Natural killer cell (primary cell): ENCODE measurements around the gene COL8A2. TPM values are rescaled to one million over a fixed set of nuclear protein-coding genes. Genes with fewer than 3 reads are reported as not detected.

Experiments
- ATAC-seq, 3 donors: fragments of 150-1000 bp in 2 of 3; fragments of 200-7000 bp in 1 of 3; cut with Tn5 transposase; 1 replicate in 1 of 3; 2 replicates in 2 of 3; pipeline ENCODE4 v1.10.0; 2021; ENCODE audit warnings: mild to moderate bottlenecking in 2 of 3, moderate library complexity in 2 of 3
- DNase-seq, 2 donors: peaks; one replicate each; pipeline versions ENCODE4 v3.0.0 to v3.0.0-alpha.2; 2013 to 2021; ENCODE audit warnings: mixed read lengths in 1 of 2
- H3K27ac ChIP-seq: one replicate; pipeline ENCODE4 v1.5.1; 2013; ENCODE audit warnings: mild to moderate bottlenecking, low read length
- H3K27me3 ChIP-seq: one replicate; pipeline ENCODE4 v1.6.1; 2013; ENCODE audit warnings: low read length; ENCODE audit not compliant: control insufficient read depth, insufficient read depth
- H3K36me3 ChIP-seq: one replicate; pipeline ENCODE4 v1.6.1; 2013; ENCODE audit warnings: low read length; ENCODE audit not compliant: control insufficient read depth, insufficient read depth
- H3K4me1 ChIP-seq: one replicate; pipeline ENCODE4 v1.6.1; 2013; ENCODE audit warnings: low read length; ENCODE audit not compliant: control insufficient read depth, insufficient read depth
- H3K4me3 ChIP-seq: one replicate; pipeline ENCODE4 v1.5.1; 2013; ENCODE audit warnings: low read length
- H3K9me3 ChIP-seq: one replicate; pipeline ENCODE4 v1.6.1; 2013; ENCODE audit warnings: low read length; ENCODE audit not compliant: control insufficient read depth, insufficient read depth
- H3K27ac Mint-ChIP-seq, 2 donors: one replicate each; pipeline ENCODE4 v1.8.0; 2022; ENCODE audit warnings: mild to moderate bottlenecking in 2 of 2, mixed read lengths in 2 of 2, moderate library complexity in 1 of 2
- H3K27me3 Mint-ChIP-seq, 2 donors: one replicate each; pipeline ENCODE4 v1.8.0; 2022; ENCODE audit warnings: low read depth in 2 of 2, mixed read lengths in 2 of 2
- H3K36me3 Mint-ChIP-seq: one replicate; pipeline ENCODE4 v1.8.0; 2022; ENCODE audit warnings: mixed read lengths
- H3K4me1 Mint-ChIP-seq, 2 donors: one replicate each; pipeline ENCODE4 v1.8.0; 2022; ENCODE audit warnings: mixed read lengths in 2 of 2
- H3K4me3 Mint-ChIP-seq: one replicate; pipeline ENCODE4 v1.8.0; 2022; ENCODE audit warnings: mild to moderate bottlenecking, moderate library complexity, mixed read lengths
- H3K9me3 Mint-ChIP-seq, 2 donors: one replicate each; pipeline ENCODE4 v1.8.0; 2022; ENCODE audit warnings: mixed read lengths in 2 of 2
- WGBS: methylation state at CpG from one replicate; pipeline ENCODE4 v1.1.7; 2013; ENCODE audit warnings: missing lambda C conversion rate; ENCODE audit not compliant: insufficient coverage; 5-methylcytosine and 5-hydroxymethylcytosine counted together
- intact Hi-C: fragments of 100-400 bp; cut with micrococcal nuclease; formaldehyde crosslinking; loops from one replicate; pipeline ENCODE4 v1.14.2; 2022
- total RNA-seq, 4 donors: library from RNA; stranded (reverse); fragments of 120-200 nt in 1 of 4; gene quantifications; one replicate each; pipeline versions ENCODE4 v1.2.3 to v1.2.4, GENCODE V29; 2013 to 2022
- TF ChIP-seq, protein P1 (sequence below): fragments of 200-600 bp; IDR thresholded peaks from one replicate; pipeline ENCODE4 v1.8.0; 2022; ENCODE audit warnings: antibody characterized with exemption

COL8A2 gene
- total RNA-seq, 3 donors from 2014 or later (not counting 1 experiment from before 2014, with no cell fraction given), result 0.09 to 0.20 (median 0.14) TPM

GRCh38 chr1:36166938-36167905, 42.2 kb upstream of the COL8A2 start:
- Histone ChIP-seq H3K9me3 (no peaks in the 10 kb centered on the region), H3K4me3 (no peak overlapping the region), H3K4me1 (peaks cover 27% of the 10 kb centered on the region), H3K27me3 (no peaks in the 10 kb centered on the region), H3K36me3 (peaks cover 34% of the 10 kb centered on the region), H3K27ac (no peak overlapping the region)
- Mint-ChIP-seq H3K27me3 (no peaks in the 10 kb centered on the region), H3K27ac (peak overlapping the region; percentile 59 to 68), H3K4me3 (peak overlapping the region; percentile 7), H3K36me3 (no peaks in the 10 kb centered on the region), H3K4me1 (peaks cover 49 to 57% of the 10 kb centered on the region in 2 donors), H3K9me3 (no peaks in the 10 kb centered on the region)
- DNase-seq, result no peak
- TF ChIP-seq, protein P1, sequence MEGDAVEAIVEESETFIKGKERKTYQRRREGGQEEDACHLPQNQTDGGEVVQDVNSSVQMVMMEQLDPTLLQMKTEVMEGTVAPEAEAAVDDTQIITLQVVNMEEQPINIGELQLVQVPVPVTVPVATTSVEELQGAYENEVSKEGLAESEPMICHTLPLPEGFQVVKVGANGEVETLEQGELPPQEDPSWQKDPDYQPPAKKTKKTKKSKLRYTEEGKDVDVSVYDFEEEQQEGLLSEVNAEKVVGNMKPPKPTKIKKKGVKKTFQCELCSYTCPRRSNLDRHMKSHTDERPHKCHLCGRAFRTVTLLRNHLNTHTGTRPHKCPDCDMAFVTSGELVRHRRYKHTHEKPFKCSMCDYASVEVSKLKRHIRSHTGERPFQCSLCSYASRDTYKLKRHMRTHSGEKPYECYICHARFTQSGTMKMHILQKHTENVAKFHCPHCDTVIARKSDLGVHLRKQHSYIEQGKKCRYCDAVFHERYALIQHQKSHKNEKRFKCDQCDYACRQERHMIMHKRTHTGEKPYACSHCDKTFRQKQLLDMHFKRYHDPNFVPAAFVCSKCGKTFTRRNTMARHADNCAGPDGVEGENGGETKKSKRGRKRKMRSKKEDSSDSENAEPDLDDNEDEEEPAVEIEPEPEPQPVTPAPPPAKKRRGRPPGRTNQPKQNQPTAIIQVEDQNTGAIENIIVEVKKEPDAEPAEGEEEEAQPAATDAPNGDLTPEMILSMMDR, result no peak
- no peak for ATAC-seq
- intact Hi-C loops, result no loop called here
- 95% methylated on average over 14 of the region's 15 CpGs for WGBS

DNA sequence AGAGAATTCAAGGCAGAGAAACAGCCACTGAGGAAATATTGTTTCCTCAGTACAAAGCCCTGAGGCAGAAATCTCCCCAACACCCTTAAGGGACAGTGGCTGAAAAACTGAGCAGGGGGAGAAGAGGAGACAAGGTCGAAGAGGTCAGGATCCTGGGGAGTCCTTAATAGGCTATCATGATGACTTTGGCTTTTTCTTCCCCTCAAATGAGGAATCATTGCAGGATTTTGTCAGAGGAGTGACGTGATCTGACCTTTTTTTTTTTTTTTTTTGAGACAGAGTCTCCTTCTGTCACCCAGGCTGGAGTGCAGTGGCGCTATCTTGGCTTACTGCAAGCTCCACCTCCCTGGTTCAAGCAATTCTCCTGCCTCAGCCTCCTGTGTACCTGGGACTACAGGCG, 41.1 kb upstream of the COL8A2 start:
- TF ChIP-seq, protein P1, result no peak
- no peak overlapping the region for H3K27ac ChIP-seq
- Mint-ChIP-seq H3K27ac (peak overlapping the region; percentile 59 to 68), H3K9me3 (no peaks in the 10 kb centered on the region), H3K4me3 (no peak overlapping the region), H3K4me1 (peaks cover 60 to 68% of the 10 kb centered on the region in 2 donors), H3K36me3 (no peaks in the 10 kb centered on the region), H3K27me3 (no peaks in the 10 kb centered on the region)
- ATAC-seq (no peak), DNase-seq (no peak)
- WGBS, result 87% methylated on average over 4 of the region's 4 CpGs
- peaks cover 38% of the 10 kb centered on the region for H3K4me1 ChIP-seq
- intact Hi-C loops, result no loop called here
- no peaks in the 10 kb centered on the region for H3K9me3 ChIP-seq
- peaks cover 26% of the 10 kb centered on the region for H3K36me3 ChIP-seq
- no peak overlapping the region for H3K4me3 ChIP-seq
- H3K27me3 ChIP-seq, result no peaks in the 10 kb centered on the region

DNA sequence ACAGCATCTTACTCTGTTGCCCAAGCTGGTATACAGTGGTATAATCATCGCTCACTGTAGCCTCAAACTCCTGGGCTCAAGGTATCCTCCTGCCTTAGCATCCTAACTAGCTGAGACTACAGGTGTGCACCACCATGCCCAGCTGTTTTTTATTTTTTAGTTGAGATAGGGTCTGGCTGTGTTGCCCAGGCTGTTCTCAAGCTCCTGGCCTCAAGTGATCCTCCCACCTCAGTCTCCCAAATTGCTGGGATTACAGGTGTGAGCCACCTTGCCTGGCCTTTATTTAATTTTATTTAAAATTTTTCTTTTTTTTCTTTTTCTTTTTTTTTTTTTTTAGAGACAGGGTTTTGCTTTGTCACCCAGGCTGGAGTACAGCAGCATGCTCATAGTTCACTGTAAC, 40.1 kb upstream of the COL8A2 start:
- Histone ChIP-seq H3K9me3 (no peaks in the 10 kb centered on the region), H3K27me3 (no peaks in the 10 kb centered on the region), H3K4me3 (no peak overlapping the region), H3K36me3 (peaks cover 16% of the 10 kb centered on the region), H3K4me1 (peaks cover 48% of the 10 kb centered on the region), H3K27ac (no peak overlapping the region)
- no peak overlapping the region for H3K4me3 Mint-ChIP-seq
- H3K27ac Mint-ChIP-seq, result peak overlapping the region; percentile 56 to 68
- no peak for DNase-seq
- H3K36me3 Mint-ChIP-seq, result no peaks in the 10 kb centered on the region
- 100% methylated on average over 1 of the region's 1 CpG for WGBS
- ATAC-seq, result no peak
- TF ChIP-seq, protein P1, result no peak
- peaks cover 58 to 69% of the 10 kb centered on the region in 2 donors for H3K4me1 Mint-ChIP-seq
- H3K27me3 Mint-ChIP-seq, result no peaks in the 10 kb centered on the region
- H3K9me3 Mint-ChIP-seq, result no peaks in the 10 kb centered on the region
- intact Hi-C loops, result no loop called here
